IMR-90 (cell line): ENCODE results near the gene PHF19.

ENCODE experiments used
- CEBPB ChIP-seq: IDR thresholded peaks from 2 replicates; pipeline ENCODE4 v1.6.1; 2012; ENCODE audit warnings: low read depth, low read length, improper control_type of control experiment
- CTCF ChIP-seq: conservative IDR thresholded peaks from 2 replicates; pipeline ENCODE4 v1.5.1; 2012; ENCODE audit warnings: mild to moderate bottlenecking, low read depth, low read length, improper control_type of control experiment
- ELK1 ChIP-seq: fragments of 150-350 bp; IDR thresholded peaks from 2 replicates; pipeline ENCODE4 v1.6.1; 2016; ENCODE audit warnings: low read depth, mild to moderate bottlenecking, low read length, moderate library complexity, borderline replicate concordance
- FOS ChIP-seq: fragments of 150-350 bp; IDR thresholded peaks from 2 replicates; pipeline ENCODE4 v1.6.1; 2016; ENCODE audit warnings: low read depth, low read length
- MAZ ChIP-seq: IDR thresholded peaks from 2 replicates; pipeline ENCODE4 v1.6.1; 2012; ENCODE audit warnings: low read depth, mild to moderate bottlenecking, low read length, improper control_type of control experiment, moderate library complexity, borderline replicate concordance
- POLR2A ChIP-seq: IDR thresholded peaks from 2 replicates; pipeline ENCODE4 v1.6.1; 2012; ENCODE audit warnings: mild to moderate bottlenecking, low read depth, low read length
- RAD21 ChIP-seq: IDR thresholded peaks from 2 replicates; pipeline ENCODE4 v1.6.1; 2012; ENCODE audit warnings: low read length, improper control_type of control experiment
- RCOR1 ChIP-seq: IDR thresholded peaks from 2 replicates; pipeline ENCODE4 v1.6.1; 2012; ENCODE audit warnings: mild to moderate bottlenecking, low read length, improper control_type of control experiment; ENCODE audit not compliant: insufficient replicate concordance
- RFX5 ChIP-seq: IDR thresholded peaks from 2 replicates; pipeline ENCODE4 v1.8.0; 2012; ENCODE audit warnings: low read depth, mild to moderate bottlenecking, low read length, moderate library complexity
- USF2 ChIP-seq: fragments of 150-350 bp; IDR thresholded peaks from 2 replicates; pipeline ENCODE4 v1.6.1; 2017; ENCODE audit warnings: mild to moderate bottlenecking, antibody characterized with exemption, low read length, low read depth

GRCh38 chr9:120924698-120925534 lies 47.9 kb upstream of the PHF19 start:
- TF ChIP-seq RFX5: no peak
- TF ChIP-seq POLR2A: no peak
- TF ChIP-seq CTCF: no peak
- no peak for TF ChIP-seq RCOR1
- TF ChIP-seq ELK1: no peak
- TF ChIP-seq RAD21: no peak
- TF ChIP-seq CEBPB: no peak
- no peak for TF ChIP-seq USF2
- TF ChIP-seq MAZ: no peak
- no peak for TF ChIP-seq FOS
